ENCODE results near the gene SLC25A39. TPM values are rescaled to one million over a fixed set of nuclear protein-coding genes. Genes with fewer than 3 reads are reported as not detected.

The SLC25A39 gene
- total and polyA plus RNA-seq, 2 donors (not counting 3 experiments of a cell fraction or from before 2014, with no cell fraction given) = 88.5 to 151 TPM

DNA sequence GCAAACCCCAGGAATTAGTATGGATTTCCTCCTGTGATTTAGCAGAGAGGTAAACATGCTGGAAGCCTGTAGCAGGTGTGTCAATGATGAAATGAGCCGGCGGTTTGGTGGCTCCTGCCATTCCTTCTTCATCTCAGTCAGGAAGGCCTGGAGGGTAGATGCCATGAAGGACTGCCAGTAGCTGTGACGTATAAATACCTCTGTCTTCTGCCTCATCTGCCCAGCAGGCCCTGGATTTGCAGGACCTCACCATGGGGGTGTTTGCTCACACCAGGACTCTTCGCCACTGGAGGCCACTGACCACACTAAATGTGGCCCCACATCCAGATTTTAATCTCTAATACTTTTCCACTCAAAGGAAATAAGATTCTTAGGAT, 40.6 kb downstream of the SLC25A39 start:
- H3K9me3 ChIP-seq (replicated peaks; ENCODE audit: control insufficient read depth, insufficient read depth, low read length) = no peaks in the 10 kb centered on the region
- BruUV-seq (replicated peaks) = no TSS peak
- DNase-seq (ENCODE audit: low read depth, low spot score) (no peak), FAIRE-seq (no peak)
- H2AFZ ChIP-seq (ENCODE audit: low read depth, low read length) = no peak overlapping the region
- H3K27me3 ChIP-seq (ENCODE audit: control insufficient read depth in 2 of 2, insufficient read depth in 2 of 2, low read length in 2 of 2) = no peaks in the 10 kb centered on the region
- H4K20me1 ChIP-seq (replicated peaks; ENCODE audit: control insufficient read depth, extremely low read depth, insufficient read depth, low read length) = no peaks in the 10 kb centered on the region
- intact Hi-C loops (cut with micrococcal nuclease) = no loop called here
- H3K4me3 ChIP-seq (replicated peaks in 1 of 3; ENCODE audit: insufficient read depth in 1 of 3, low read depth in 1 of 3, low read length in 3 of 3) = no peak overlapping the region
- no peaks in the 10 kb centered on the region for H3K36me3 ChIP-seq (ENCODE audit: control insufficient read depth in 2 of 2, extremely low read depth in 1 of 2, insufficient read depth in 2 of 2, low read length in 2 of 2)
- dilution Hi-C loops (cut with MboI; ENCODE audit: extremely low pct_ligation_motif_present, low sequenced_read_pairs) = no loop called here
- no peaks in the 10 kb centered on the region for H3K79me2 ChIP-seq (ENCODE audit: control insufficient read depth, insufficient read depth, low read length)
- ChIA-PET POLR2A (no interaction called here), CTCF (no interaction called here)
- no peak overlapping the region for H3K9ac ChIP-seq (replicated peaks; ENCODE audit: extremely low read depth, insufficient read depth, low read length)
- TF ChIP-seq JUN (IDR thresholded peaks at IDR 0.05; ENCODE audit: borderline replicate concordance, insufficient read depth, insufficient read length, low read depth) (no peak), GATA2 (IDR thresholded peaks at IDR 0.05; ENCODE audit: insufficient read depth, insufficient read length, low read depth, low read length) (no peak), POLR2A (IDR thresholded peaks at IDR 0.05; ENCODE audit: low read depth, low read length) (no peak), FOS (IDR thresholded peaks at IDR 0.05; ENCODE audit: borderline replicate concordance, insufficient read depth, low read length) (no peak), EZH2 (IDR thresholded peaks at IDR 0.05; ENCODE audit: borderline replicate concordance, low read depth, low read length, severe bottlenecking) (no peak), MYC (IDR thresholded peaks at IDR 0.05; ENCODE audit: low read depth, low read length) (no peak), POLR2AphosphoS5 (IDR thresholded peaks at IDR 0.05; ENCODE audit: insufficient read depth, low read depth, low read length) (no peak)
- TF ChIP-seq, protein P1, sequence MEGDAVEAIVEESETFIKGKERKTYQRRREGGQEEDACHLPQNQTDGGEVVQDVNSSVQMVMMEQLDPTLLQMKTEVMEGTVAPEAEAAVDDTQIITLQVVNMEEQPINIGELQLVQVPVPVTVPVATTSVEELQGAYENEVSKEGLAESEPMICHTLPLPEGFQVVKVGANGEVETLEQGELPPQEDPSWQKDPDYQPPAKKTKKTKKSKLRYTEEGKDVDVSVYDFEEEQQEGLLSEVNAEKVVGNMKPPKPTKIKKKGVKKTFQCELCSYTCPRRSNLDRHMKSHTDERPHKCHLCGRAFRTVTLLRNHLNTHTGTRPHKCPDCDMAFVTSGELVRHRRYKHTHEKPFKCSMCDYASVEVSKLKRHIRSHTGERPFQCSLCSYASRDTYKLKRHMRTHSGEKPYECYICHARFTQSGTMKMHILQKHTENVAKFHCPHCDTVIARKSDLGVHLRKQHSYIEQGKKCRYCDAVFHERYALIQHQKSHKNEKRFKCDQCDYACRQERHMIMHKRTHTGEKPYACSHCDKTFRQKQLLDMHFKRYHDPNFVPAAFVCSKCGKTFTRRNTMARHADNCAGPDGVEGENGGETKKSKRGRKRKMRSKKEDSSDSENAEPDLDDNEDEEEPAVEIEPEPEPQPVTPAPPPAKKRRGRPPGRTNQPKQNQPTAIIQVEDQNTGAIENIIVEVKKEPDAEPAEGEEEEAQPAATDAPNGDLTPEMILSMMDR (IDR thresholded peaks at IDR 0.05; ENCODE audit: extremely low read depth in 1 of 2, insufficient read depth in 1 of 2, low read depth in 1 of 2, low read length in 2 of 2) = no peak
- TF ChIP-seq, protein P2, sequence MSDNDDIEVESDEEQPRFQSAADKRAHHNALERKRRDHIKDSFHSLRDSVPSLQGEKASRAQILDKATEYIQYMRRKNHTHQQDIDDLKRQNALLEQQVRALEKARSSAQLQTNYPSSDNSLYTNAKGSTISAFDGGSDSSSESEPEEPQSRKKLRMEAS (IDR thresholded peaks at IDR 0.05; ENCODE audit: insufficient read depth, insufficient read length) = no peak
- H3K4me2 ChIP-seq (ENCODE audit: insufficient read depth, low read length) = no peak overlapping the region
- peaks cover 15% of the 10 kb centered on the region for H3K4me1 ChIP-seq (ENCODE audit: control insufficient read depth, extremely low read depth, insufficient read depth, low read length)
- no peaks in the 10 kb centered on the region for H3K9me1 ChIP-seq (replicated peaks; ENCODE audit: control insufficient read depth, extremely low read depth, insufficient read depth, low read length)
- H3K27ac ChIP-seq (ENCODE audit: insufficient read depth, low read depth, low read length) = no peak overlapping the region
